ENCODE results near the gene GMNC.

DNA sequence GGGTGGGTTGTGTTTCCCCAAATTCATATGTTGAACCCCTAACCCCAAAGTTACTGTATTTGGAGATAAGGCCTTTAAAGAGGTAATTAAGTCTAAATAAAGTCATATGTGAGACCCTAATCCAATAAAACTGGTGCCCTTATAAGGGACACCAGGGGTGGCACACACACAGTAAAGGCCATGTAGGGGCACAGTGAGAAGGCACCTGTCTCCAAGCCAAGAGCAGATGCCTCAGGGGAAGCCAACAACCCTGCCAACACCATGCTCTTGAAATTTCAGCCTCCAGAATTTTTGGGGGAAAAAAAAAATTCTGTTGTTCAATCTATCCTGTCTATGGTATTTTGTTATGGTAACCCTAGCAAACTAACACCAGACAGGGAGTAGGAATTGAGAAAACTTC is 1.5 kb upstream of the GMNC start:
- TF ChIP-seq EZH2phosphoT487 (IDR thresholded peaks at IDR 0.05) (no peak), CTCF (IDR thresholded peaks at IDR 0.05) (no peak)

Data from neural progenitor cell (in vitro differentiated cells).